Liver (tissue), 9 donors: ENCODE measurements around the gene CDKN2D. TPM values are rescaled to one million over a fixed set of nuclear protein-coding genes. Genes with fewer than 3 reads are reported as not detected.

Experiments
- DNase-seq: peaks from one replicate; pipeline ENCODE4 v3.0.0-alpha.2; 2017; ENCODE audit warnings: low spot score
- H3K27ac ChIP-seq, 2 donors: one replicate each; pipeline ENCODE4 v1.7.0; 2013; ENCODE audit warnings: inconsistent platforms in 2 of 2, low read length in 2 of 2, control low read depth in 1 of 2, low read depth in 1 of 2, mild to moderate bottlenecking in 1 of 2
- H3K27me3 ChIP-seq, 4 donors: one replicate each; pipeline versions ENCODE4 v1.6.1 to v1.7.0; 2013; ENCODE audit warnings: low read length in 3 of 4, inconsistent platforms in 1 of 4, mild to moderate bottlenecking in 1 of 4, moderate library complexity in 1 of 4; ENCODE audit not compliant: control insufficient read depth in 4 of 4, insufficient read depth in 4 of 4
- H3K36me3 ChIP-seq, 4 donors: one replicate each; pipeline versions ENCODE4 v1.6.1 to v1.7.0; 2013; ENCODE audit warnings: low read length in 3 of 4, mild to moderate bottlenecking in 3 of 4, low read depth in 1 of 4, moderate library complexity in 1 of 4; ENCODE audit not compliant: control insufficient read depth in 4 of 4, insufficient read depth in 3 of 4
- H3K4me1 ChIP-seq, 4 donors: one replicate each; pipeline versions ENCODE4 v1.6.1 to v1.7.0; 2013; ENCODE audit warnings: low read length in 3 of 4, mild to moderate bottlenecking in 3 of 4, moderate library complexity in 1 of 4; ENCODE audit not compliant: control insufficient read depth in 4 of 4, insufficient read depth in 4 of 4
- H3K4me3 ChIP-seq, 3 donors: one replicate each; pipeline versions ENCODE4 v1.6.1 to v1.7.0; 2013; ENCODE audit warnings: low read length in 3 of 3, control low read depth in 1 of 3, low read depth in 1 of 3, mild to moderate bottlenecking in 1 of 3
- H3K9ac ChIP-seq, 2 donors: one replicate each; pipeline ENCODE4 v1.7.0; 2013; ENCODE audit warnings: low read length in 2 of 2, mild to moderate bottlenecking in 2 of 2, moderate library complexity in 2 of 2, control low read depth in 1 of 2, low read depth in 1 of 2
- H3K9me3 ChIP-seq, 4 donors: one replicate each; pipeline versions ENCODE4 v1.6.1 to v1.7.0; 2013; ENCODE audit warnings: low read length in 3 of 4; ENCODE audit not compliant: control insufficient read depth in 4 of 4
- CTCF ChIP-seq: fragments of 150-350 bp; IDR thresholded peaks from 2 replicates; pipeline ENCODE4 v1.5.1; 2017; ENCODE audit warnings: improper control_type of control experiment, low read depth, low read length; ENCODE audit not compliant: missing input control
- EGR1 ChIP-seq, 2 donors: IDR thresholded peaks; 2 replicates each; pipeline ENCODE4 v1.6.1; 2016 to 2018; ENCODE audit warnings: antibody characterized with exemption in 2 of 2, low read depth in 2 of 2
- FOXA1 ChIP-seq: IDR thresholded peaks from 2 replicates; pipeline ENCODE4 v1.6.1; 2016; ENCODE audit warnings: antibody characterized with exemption
- FOXA2 ChIP-seq: IDR thresholded peaks from 2 replicates; pipeline ENCODE4 v1.6.1; 2016; ENCODE audit warnings: antibody characterized with exemption
- GABPA ChIP-seq, 2 donors: IDR thresholded peaks in 1 of 2; conservative IDR thresholded peaks in 1 of 2; 2 replicates each; pipeline ENCODE4 v1.6.1; 2016; ENCODE audit warnings: antibody characterized with exemption in 2 of 2, mild to moderate bottlenecking in 1 of 2, moderate library complexity in 1 of 2
- HNF4G ChIP-seq: IDR thresholded peaks from 2 replicates; pipeline ENCODE4 v1.6.1; 2016; ENCODE audit warnings: antibody characterized with exemption
- JUND ChIP-seq, 2 donors: IDR thresholded peaks; 2 replicates each; pipeline ENCODE4 v1.6.1; 2016; ENCODE audit warnings: antibody characterized with exemption in 2 of 2
- MAX ChIP-seq: IDR thresholded peaks from 2 replicates; pipeline ENCODE4 v1.6.1; 2016; ENCODE audit warnings: antibody characterized with exemption
- NR2F2 ChIP-seq: IDR thresholded peaks from 2 replicates; pipeline ENCODE4 v1.6.1; 2016; ENCODE audit warnings: antibody characterized with exemption
- RXRA ChIP-seq, 2 donors: IDR thresholded peaks; 2 replicates each; pipeline ENCODE4 v1.6.1; 2017 to 2018; ENCODE audit warnings: antibody characterized with exemption in 2 of 2, mild to moderate bottlenecking in 1 of 2
- SP1 ChIP-seq: IDR thresholded peaks from 2 replicates; pipeline ENCODE4 v1.6.1; 2018; ENCODE audit warnings: antibody characterized with exemption, mild to moderate bottlenecking
- TAF1 ChIP-seq: conservative IDR thresholded peaks from 2 replicates; pipeline ENCODE4 v1.6.1; 2016; ENCODE audit warnings: antibody characterized with exemption, mild to moderate bottlenecking
- YY1 ChIP-seq: IDR thresholded peaks from 2 replicates; pipeline ENCODE4 v1.6.1; 2016; ENCODE audit warnings: antibody characterized with exemption, mild to moderate bottlenecking
- WGBS: extraction: QIAGEN DNeasy Blood & Tissue Kit; methylation state at CpG from one replicate; pipeline ENCODE4 v1.1.7; 2013; 5-methylcytosine and 5-hydroxymethylcytosine counted together
- polyA plus RNA-seq, 2 donors: library from polyadenylated mRNA; stranded (reverse) in 1 of 2; unstranded in 1 of 2; fragments of 200-250 nt in 1 of 2; fragments of >200 nt in 1 of 2; fragmentation: Nextera tagmentation in 1 of 2; extraction: Ambion mirVana in 1 of 2; gene quantifications; one replicate each; pipeline versions ENCODE4 v1.2.1 to v1.2.3, GENCODE V29; 2013 to 2015
- total RNA-seq, 2 donors: library from RNA; depleted of rRNA; stranded (reverse); fragments of >200 nt; gene quantifications; one replicate each; pipeline ENCODE4 v1.2.3, GENCODE V29; 2014
- donor health status: healthy.
- donor health status: healthy.
- donor health status: healthy.
- donor health status: healthy.
- donor health status: healthy.

Gene CDKN2D
- total and polyA plus RNA-seq, 4 donors, result 1.6 to 86.4 (median 3.5) TPM

DNA sequence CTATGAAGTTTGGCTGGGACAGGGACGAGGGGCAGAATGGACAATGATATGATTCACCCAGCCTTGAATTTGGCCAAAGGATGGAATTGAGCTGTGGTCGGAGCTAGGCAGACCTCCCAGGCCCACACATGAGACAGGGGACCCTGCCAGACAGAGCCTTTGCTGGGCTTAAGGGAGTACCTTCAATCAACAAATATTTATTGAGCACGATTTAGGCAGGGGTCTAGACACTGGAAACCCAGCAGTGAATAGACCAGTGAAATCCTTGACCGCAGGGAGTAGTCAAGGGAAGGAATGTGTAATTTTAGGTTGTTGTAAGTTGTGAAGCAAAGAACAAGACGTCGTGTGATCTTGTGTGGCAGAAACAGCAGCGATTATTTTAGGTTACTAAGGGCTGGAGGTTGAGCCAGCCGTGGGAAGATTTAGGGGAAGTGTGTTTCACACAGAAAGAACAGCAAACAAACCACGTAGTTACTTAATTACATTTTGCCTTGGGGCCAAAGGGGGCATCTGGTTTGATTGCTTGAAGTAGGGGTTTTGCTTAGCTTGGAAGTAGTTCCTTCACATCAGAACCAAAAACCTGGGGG lies 35.2 kb upstream of the CDKN2D start:
- TF ChIP-seq FOXA1 (no peak), TAF1 (no peak), JUND (IDR thresholded peaks at IDR 0.05) (no peak), SP1 (peak; percentile 34)
- DNase-seq, result no peak
- H3K9me3 ChIP-seq, result no peaks in the 10 kb centered on the region
- H3K27ac ChIP-seq, result peak overlapping the region; percentile 92 to 93
- H3K4me3 ChIP-seq, result peak overlapping the region in 1 of 3 donors; percentile 84
- no peaks in the 10 kb centered on the region for H3K27me3 ChIP-seq
- no peaks in the 10 kb centered on the region for H3K36me3 ChIP-seq
- WGBS, result 45% methylated on average over 9 of the region's 9 CpGs
- peak overlapping the region in 1 of 2 donors; percentile 75 for H3K9ac ChIP-seq
- H3K4me1 ChIP-seq, result peaks cover 0 to 8% (median 1%) of the 10 kb centered on the region in 4 donors

DNA sequence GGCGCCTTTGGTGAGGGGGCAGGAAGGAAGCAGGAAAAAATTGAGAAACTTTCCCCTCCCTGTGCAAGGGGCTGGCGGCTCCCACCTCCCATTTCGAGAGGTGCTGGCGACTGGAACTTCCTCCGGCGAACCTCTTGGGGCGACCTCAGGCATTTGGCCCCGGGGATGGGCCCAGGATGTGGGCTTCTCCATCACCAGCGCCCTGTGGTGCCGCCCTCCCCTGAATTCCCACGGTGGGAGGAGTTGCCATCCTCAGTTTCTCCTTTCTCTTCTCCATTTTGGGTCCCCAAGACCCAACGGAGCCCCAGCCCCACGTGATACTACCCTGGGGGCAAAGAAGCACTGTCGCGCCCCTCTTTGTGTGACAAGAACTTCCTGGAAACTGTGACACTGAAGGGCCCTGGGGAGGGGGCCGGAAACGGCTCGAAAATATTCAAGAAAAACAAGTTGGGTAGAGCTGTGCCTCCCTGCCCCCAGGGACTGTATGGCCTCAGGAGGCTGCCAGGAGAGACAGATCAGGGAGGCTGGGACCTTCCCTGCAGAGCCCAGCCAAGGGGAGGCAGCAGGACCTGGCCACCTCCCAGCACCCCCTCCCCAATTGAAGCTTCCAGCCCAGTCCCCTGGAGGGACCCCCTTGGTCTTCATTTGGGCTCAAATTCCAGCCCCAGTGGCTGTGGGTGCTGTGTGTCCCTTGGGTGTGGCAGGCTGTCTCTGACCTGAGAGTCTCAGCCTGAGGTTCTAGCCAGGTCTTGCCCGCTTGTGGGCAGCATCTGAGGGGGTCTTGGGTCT lies 34.5 kb upstream of the CDKN2D start:
- 26% methylated on average over 19 of the region's 19 CpGs for WGBS
- DNase-seq, result peak; percentile 54
- Histone ChIP-seq H3K27ac (peak overlapping the region; percentile 92 to 93), H3K9ac (peak overlapping the region; percentile 55 to 90), H3K4me3 (peak overlapping the region; percentile 14 to 86 (median 84)), H3K27me3 (no peaks in the 10 kb centered on the region), H3K9me3 (no peaks in the 10 kb centered on the region), H3K4me1 (peaks cover 0 to 8% (median 1%) of the 10 kb centered on the region in 4 donors), H3K36me3 (no peaks in the 10 kb centered on the region)
- no peak for TF ChIP-seq GABPA (IDR thresholded peaks at IDR 0.05 in 1 of 2, conservative IDR thresholded peaks at IDR 0.05 in 1 of 2)
- TF ChIP-seq YY1, result peak; percentile 15

GRCh38 chr19:10602330-10603083 lies 33.7 kb upstream of the CDKN2D start:
- peak overlapping the region; percentile 92 to 93 for H3K27ac ChIP-seq
- H3K4me1 ChIP-seq, result peaks cover 0 to 8% (median 1%) of the 10 kb centered on the region in 4 donors
- peak overlapping the region; percentile 53 to 86 (median 84) for H3K4me3 ChIP-seq
- TF ChIP-seq YY1 (peak; percentile 5), NR2F2 (no peak), HNF4G (no peak), RXRA (IDR thresholded peaks at IDR 0.05) (no peak)
- H3K9me3 ChIP-seq, result no peaks in the 10 kb centered on the region
- no peaks in the 10 kb centered on the region for H3K27me3 ChIP-seq
- WGBS, result 1% methylated on average over 76 of the region's 76 CpGs
- H3K9ac ChIP-seq, result peak overlapping the region; percentile 55 to 90
- peak; percentile 93 for DNase-seq
- no peaks in the 10 kb centered on the region for H3K36me3 ChIP-seq

DNA sequence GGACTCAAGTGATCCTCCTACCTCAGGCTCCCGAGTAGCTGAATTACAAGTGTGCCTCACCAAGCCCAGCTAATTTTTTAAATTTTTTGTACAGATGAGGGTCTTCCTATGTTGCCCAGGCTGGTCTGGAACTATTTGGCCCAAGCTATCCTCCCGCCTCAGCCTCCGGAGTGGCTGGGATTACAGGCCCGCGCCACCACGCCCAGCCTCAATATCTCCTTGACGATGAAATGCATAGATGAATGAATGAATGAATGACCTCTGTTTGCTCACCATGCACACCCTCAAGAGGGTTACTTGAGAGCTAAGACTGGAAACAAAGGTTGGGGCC lies 33.2 kb upstream of the CDKN2D start:
- 28% methylated on average over 7 of the region's 7 CpGs for WGBS
- peaks cover 0 to 8% (median 1%) of the 10 kb centered on the region in 4 donors for H3K4me1 ChIP-seq
- no peak for TF ChIP-seq NR2F2
- TF ChIP-seq EGR1 (IDR thresholded peaks at IDR 0.05; ENCODE audit: low read depth in 2 of 2), result no peak
- TF ChIP-seq MAX, result no peak
- no peak for TF ChIP-seq FOXA2
- no peak for TF ChIP-seq JUND (IDR thresholded peaks at IDR 0.05)
- TF ChIP-seq YY1, result no peak
- TF ChIP-seq GABPA (IDR thresholded peaks at IDR 0.05 in 1 of 2, conservative IDR thresholded peaks at IDR 0.05 in 1 of 2), result no peak
- TF ChIP-seq CTCF, result no peak
- H3K9ac ChIP-seq, result no peak overlapping the region
- peak overlapping the region in 1 of 3 donors; percentile 84 for H3K4me3 ChIP-seq
- no peaks in the 10 kb centered on the region for H3K36me3 ChIP-seq
- no peaks in the 10 kb centered on the region for H3K9me3 ChIP-seq
- H3K27me3 ChIP-seq, result no peaks in the 10 kb centered on the region
- no peak for DNase-seq
- no peak overlapping the region for H3K27ac ChIP-seq
